ENCODE data around the gene IQGAP3.

DNA sequence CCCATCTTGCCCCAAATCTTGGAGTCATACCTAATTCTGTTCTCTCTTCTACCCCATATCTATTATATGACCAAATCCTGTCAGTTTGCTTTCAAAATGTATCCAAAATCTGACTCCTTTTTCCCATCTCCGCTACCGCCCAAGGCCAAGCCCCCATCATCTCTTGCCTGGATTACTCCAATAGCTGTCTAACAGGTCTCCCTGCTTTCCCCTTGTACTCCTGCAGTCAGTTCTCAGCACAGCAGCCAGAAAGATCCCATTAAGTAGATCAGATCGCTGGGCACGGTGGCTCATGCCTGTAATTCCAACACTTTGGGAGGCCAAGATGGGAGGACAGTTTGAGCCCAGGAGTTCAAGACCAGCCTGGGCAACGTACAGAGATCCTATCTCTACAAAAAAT, 19.8 kb downstream of the IQGAP3 start:
- TF ChIP-seq, protein P1, sequence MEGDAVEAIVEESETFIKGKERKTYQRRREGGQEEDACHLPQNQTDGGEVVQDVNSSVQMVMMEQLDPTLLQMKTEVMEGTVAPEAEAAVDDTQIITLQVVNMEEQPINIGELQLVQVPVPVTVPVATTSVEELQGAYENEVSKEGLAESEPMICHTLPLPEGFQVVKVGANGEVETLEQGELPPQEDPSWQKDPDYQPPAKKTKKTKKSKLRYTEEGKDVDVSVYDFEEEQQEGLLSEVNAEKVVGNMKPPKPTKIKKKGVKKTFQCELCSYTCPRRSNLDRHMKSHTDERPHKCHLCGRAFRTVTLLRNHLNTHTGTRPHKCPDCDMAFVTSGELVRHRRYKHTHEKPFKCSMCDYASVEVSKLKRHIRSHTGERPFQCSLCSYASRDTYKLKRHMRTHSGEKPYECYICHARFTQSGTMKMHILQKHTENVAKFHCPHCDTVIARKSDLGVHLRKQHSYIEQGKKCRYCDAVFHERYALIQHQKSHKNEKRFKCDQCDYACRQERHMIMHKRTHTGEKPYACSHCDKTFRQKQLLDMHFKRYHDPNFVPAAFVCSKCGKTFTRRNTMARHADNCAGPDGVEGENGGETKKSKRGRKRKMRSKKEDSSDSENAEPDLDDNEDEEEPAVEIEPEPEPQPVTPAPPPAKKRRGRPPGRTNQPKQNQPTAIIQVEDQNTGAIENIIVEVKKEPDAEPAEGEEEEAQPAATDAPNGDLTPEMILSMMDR (IDR thresholded peaks at IDR 0.05), result no peak
- TF ChIP-seq POLR2AphosphoS5 (IDR thresholded peaks at IDR 0.05) (no peak), POLR2A (IDR thresholded peaks at IDR 0.05) (no peak), EP300 (IDR thresholded peaks at IDR 0.05) (no peak)

Measured in sigmoid colon (tissue), 4 donors.